ENCODE measurements around the gene STXBP6. TPM values are rescaled to one million over a fixed set of nuclear protein-coding genes. Genes with fewer than 3 reads are reported as not detected.

Gene STXBP6
- total and polyA plus RNA-seq, 2 donors (not counting 3 experiments of a cell fraction or from before 2014, with no cell fraction given): 0.06 TPM; not detected in 1

DNA sequence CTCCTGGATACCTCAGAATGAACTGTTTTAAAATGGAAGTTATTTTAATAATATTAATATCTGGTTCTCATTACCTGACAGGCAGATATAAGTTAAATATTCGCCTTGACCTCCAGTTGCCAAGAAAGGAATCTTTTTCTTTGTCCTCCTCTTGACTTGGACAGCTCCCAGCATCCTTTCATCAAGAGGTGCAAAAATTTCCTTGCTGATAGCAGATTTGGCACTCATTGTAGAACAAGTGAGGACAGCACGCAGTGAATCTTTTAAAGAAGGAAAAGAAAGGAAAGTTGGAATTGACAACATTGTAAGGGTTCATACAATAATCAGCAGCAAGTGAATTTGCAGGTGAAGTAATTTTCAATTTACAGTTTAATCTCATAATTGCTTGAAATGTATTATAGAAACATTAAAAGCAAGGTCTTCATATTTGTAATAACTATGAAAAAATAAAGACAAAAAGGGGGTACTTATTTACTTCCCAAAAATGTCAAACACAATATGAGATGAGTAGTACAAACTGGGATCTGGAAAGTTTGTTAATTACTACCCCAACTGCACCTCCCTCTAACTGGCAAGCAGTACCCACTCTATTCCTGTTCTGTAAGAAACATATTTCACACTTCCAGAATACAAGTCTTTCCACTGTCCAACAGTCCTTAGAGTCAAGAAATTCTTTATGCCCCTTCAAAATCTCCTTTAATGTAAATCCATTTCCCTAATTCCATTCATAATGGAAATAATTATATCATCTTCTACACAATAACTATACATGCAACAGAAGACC lies 75.2 kb downstream of the STXBP6 start:
- Histone ChIP-seq H3K4me2 (ENCODE audit: insufficient read depth, low read length) (no peak overlapping the region), H3K9ac (replicated peaks; ENCODE audit: extremely low read depth, insufficient read depth, low read length) (no peak overlapping the region), H3K79me2 (ENCODE audit: control insufficient read depth, insufficient read depth, low read length) (no peaks in the 10 kb centered on the region), H3K36me3 (ENCODE audit: control insufficient read depth in 2 of 2, extremely low read depth in 1 of 2, insufficient read depth in 2 of 2, low read length in 2 of 2) (no peaks in the 10 kb centered on the region), H3K9me3 (replicated peaks; ENCODE audit: control insufficient read depth, insufficient read depth, low read length) (no peaks in the 10 kb centered on the region), H3K27me3 (ENCODE audit: control insufficient read depth in 2 of 2, insufficient read depth in 2 of 2, low read length in 2 of 2) (no peaks in the 10 kb centered on the region), H3K9me1 (replicated peaks; ENCODE audit: control insufficient read depth, extremely low read depth, insufficient read depth, low read length) (no peaks in the 10 kb centered on the region), H3K4me3 (replicated peaks in 1 of 3; ENCODE audit: insufficient read depth in 1 of 3, low read depth in 1 of 3, low read length in 3 of 3) (no peak overlapping the region), H3K27ac (ENCODE audit: insufficient read depth, low read depth, low read length) (no peak overlapping the region), H4K20me1 (replicated peaks; ENCODE audit: control insufficient read depth, extremely low read depth, insufficient read depth, low read length) (no peaks in the 10 kb centered on the region), H3K4me1 (ENCODE audit: control insufficient read depth, extremely low read depth, insufficient read depth, low read length) (no peaks in the 10 kb centered on the region), H2AFZ (ENCODE audit: low read depth, low read length) (no peak overlapping the region)
- ChIA-PET POLR2A (no interaction called here), CTCF (no interaction called here)
- FAIRE-seq (no peak), DNase-seq (ENCODE audit: low read depth, low spot score) (no peak)
- no TSS peak for BruUV-seq (replicated peaks)
- intact Hi-C loops (cut with micrococcal nuclease) (no loop called here), dilution Hi-C loops (cut with MboI; ENCODE audit: extremely low pct_ligation_motif_present, low sequenced_read_pairs) (no loop called here)
- TF ChIP-seq FOS (IDR thresholded peaks at IDR 0.05; ENCODE audit: borderline replicate concordance, insufficient read depth, low read length) (no peak), JUN (IDR thresholded peaks at IDR 0.05; ENCODE audit: borderline replicate concordance, insufficient read depth, insufficient read length, low read depth) (no peak), EZH2 (IDR thresholded peaks at IDR 0.05; ENCODE audit: borderline replicate concordance, low read depth, low read length, severe bottlenecking) (no peak), POLR2A (IDR thresholded peaks at IDR 0.05; ENCODE audit: low read depth, low read length) (no peak), POLR2AphosphoS5 (IDR thresholded peaks at IDR 0.05; ENCODE audit: insufficient read depth, low read depth, low read length) (no peak), GATA2 (IDR thresholded peaks at IDR 0.05; ENCODE audit: insufficient read depth, insufficient read length, low read depth, low read length) (no peak), MYC (IDR thresholded peaks at IDR 0.05; ENCODE audit: low read depth, low read length) (no peak)
- TF ChIP-seq, protein P1, sequence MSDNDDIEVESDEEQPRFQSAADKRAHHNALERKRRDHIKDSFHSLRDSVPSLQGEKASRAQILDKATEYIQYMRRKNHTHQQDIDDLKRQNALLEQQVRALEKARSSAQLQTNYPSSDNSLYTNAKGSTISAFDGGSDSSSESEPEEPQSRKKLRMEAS (IDR thresholded peaks at IDR 0.05; ENCODE audit: insufficient read depth, insufficient read length): no peak
- TF ChIP-seq, protein P2, sequence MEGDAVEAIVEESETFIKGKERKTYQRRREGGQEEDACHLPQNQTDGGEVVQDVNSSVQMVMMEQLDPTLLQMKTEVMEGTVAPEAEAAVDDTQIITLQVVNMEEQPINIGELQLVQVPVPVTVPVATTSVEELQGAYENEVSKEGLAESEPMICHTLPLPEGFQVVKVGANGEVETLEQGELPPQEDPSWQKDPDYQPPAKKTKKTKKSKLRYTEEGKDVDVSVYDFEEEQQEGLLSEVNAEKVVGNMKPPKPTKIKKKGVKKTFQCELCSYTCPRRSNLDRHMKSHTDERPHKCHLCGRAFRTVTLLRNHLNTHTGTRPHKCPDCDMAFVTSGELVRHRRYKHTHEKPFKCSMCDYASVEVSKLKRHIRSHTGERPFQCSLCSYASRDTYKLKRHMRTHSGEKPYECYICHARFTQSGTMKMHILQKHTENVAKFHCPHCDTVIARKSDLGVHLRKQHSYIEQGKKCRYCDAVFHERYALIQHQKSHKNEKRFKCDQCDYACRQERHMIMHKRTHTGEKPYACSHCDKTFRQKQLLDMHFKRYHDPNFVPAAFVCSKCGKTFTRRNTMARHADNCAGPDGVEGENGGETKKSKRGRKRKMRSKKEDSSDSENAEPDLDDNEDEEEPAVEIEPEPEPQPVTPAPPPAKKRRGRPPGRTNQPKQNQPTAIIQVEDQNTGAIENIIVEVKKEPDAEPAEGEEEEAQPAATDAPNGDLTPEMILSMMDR (IDR thresholded peaks at IDR 0.05; ENCODE audit: extremely low read depth in 1 of 2, insufficient read depth in 1 of 2, low read depth in 1 of 2, low read length in 2 of 2): no peak

Measured in endothelial cell of umbilical vein (primary cell).